ENCODE measurements around the gene AHR. TPM values are rescaled to one million over a fixed set of nuclear protein-coding genes. Genes with fewer than 3 reads are reported as not detected.
A peak's percentile ranks its signal among the peaks of the same experiment; 100 is the strongest.
"Not testable (repeated sequence)": the region's sequence is repeated elsewhere in the genome, so short reads cannot be mapped to it uniquely, and the experiment has no call there.

Gene AHR
- polyA plus RNA-seq, 1 donor = 37.9 TPM

GRCh38 chr7:17371671-17372524 is 73.4 kb downstream of the AHR start:
- Histone ChIP-seq H3K4me1 (ENCODE audit: control insufficient read depth, insufficient read depth, low read length) (peaks cover 15% of the 10 kb centered on the region), H3K36me3 (ENCODE audit: control insufficient read depth, insufficient read depth, low read length) (no peaks in the 10 kb centered on the region), H3K27ac (ENCODE audit: low read length) (no peak overlapping the region), H3K27me3 (ENCODE audit: control insufficient read depth, insufficient read depth, low read length) (no peaks in the 10 kb centered on the region), H3K4me3 (ENCODE audit: low read length) (no peak overlapping the region), H3K9me3 (ENCODE audit: control insufficient read depth, low read depth, low read length) (no peaks in the 10 kb centered on the region)
- peak; percentile 76 to 80 for DNase-seq
- no CpG with 5 or more reads among the region's 3 CpGs for WGBS (ENCODE audit: insufficient coverage, low lambda C conversion rate)

- no peak overlapping the region for H3K27ac ChIP-seq (ENCODE audit: low read length)
- H3K4me3 ChIP-seq (ENCODE audit: low read length) = no peak overlapping the region
- H3K9me3 ChIP-seq (ENCODE audit: control insufficient read depth, low read depth, low read length) = no peaks in the 10 kb centered on the region
- no peaks in the 10 kb centered on the region for H3K27me3 ChIP-seq (ENCODE audit: control insufficient read depth, insufficient read depth, low read length)
- peaks cover 12% of the 10 kb centered on the region for H3K4me1 ChIP-seq (ENCODE audit: control insufficient read depth, insufficient read depth, low read length)
- DNase-seq = no peak
- WGBS (ENCODE audit: insufficient coverage, low lambda C conversion rate) = 100% methylated on average over 1 of the region's 4 CpGs
- H3K36me3 ChIP-seq (ENCODE audit: control insufficient read depth, insufficient read depth, low read length) = no peaks in the 10 kb centered on the region
Observed at GRCh38 chr7:17374157-17374556, 75.7 kb downstream of the AHR start.

- Histone ChIP-seq H3K4me1 (ENCODE audit: control insufficient read depth, insufficient read depth, low read length) (peaks cover 8% of the 10 kb centered on the region), H3K36me3 (ENCODE audit: control insufficient read depth, insufficient read depth, low read length) (no peaks in the 10 kb centered on the region), H3K4me3 (ENCODE audit: low read length) (no peak overlapping the region), H3K27me3 (ENCODE audit: control insufficient read depth, insufficient read depth, low read length) (no peaks in the 10 kb centered on the region), H3K9me3 (ENCODE audit: control insufficient read depth, low read depth, low read length) (no peaks in the 10 kb centered on the region), H3K27ac (ENCODE audit: low read length) (no peak overlapping the region)
- 90% methylated on average over 2 of the region's 5 CpGs for WGBS (ENCODE audit: insufficient coverage, low lambda C conversion rate)
- DNase-seq = no peak
Observed at GRCh38 chr7:17374654-17375053, 76.2 kb downstream of the AHR start.

GRCh38 chr7:17376595-17376994 is 78.1 kb downstream of the AHR start:
- no peak for DNase-seq
- WGBS (ENCODE audit: insufficient coverage, low lambda C conversion rate) = no CpG with 5 or more reads among the region's 1 CpG
- no peaks in the 10 kb centered on the region for H3K36me3 ChIP-seq (ENCODE audit: control insufficient read depth, insufficient read depth, low read length)

GRCh38 chr7:17380736-17381662 is 82.5 kb downstream of the AHR start:
- H3K27me3 ChIP-seq (ENCODE audit: control insufficient read depth, insufficient read depth, low read length) = no peaks in the 10 kb centered on the region
- no peaks in the 10 kb centered on the region for H3K36me3 ChIP-seq (ENCODE audit: control insufficient read depth, insufficient read depth, low read length)
- H3K9me3 ChIP-seq (ENCODE audit: control insufficient read depth, low read depth, low read length) = no peaks in the 10 kb centered on the region
- 67% methylated on average over 2 of the region's 4 CpGs for WGBS (ENCODE audit: insufficient coverage, low lambda C conversion rate)
- H3K4me3 ChIP-seq (ENCODE audit: low read length) = no peak overlapping the region
- peaks cover 3% of the 10 kb centered on the region for H3K4me1 ChIP-seq (ENCODE audit: control insufficient read depth, insufficient read depth, low read length)
- peak in 1 of 2 donors; percentile 68 for DNase-seq
- H3K27ac ChIP-seq (ENCODE audit: low read length) = no peak overlapping the region

More at GRCh38 chr7:17376595-17376994, 78.1 kb downstream of the AHR start:
- H3K4me3 ChIP-seq (ENCODE audit: low read length) = no peak overlapping the region
- H3K27ac ChIP-seq (ENCODE audit: low read length) = no peak overlapping the region
- H3K9me3 ChIP-seq (ENCODE audit: control insufficient read depth, low read depth, low read length) = no peaks in the 10 kb centered on the region
- peaks cover 3% of the 10 kb centered on the region for H3K4me1 ChIP-seq (ENCODE audit: control insufficient read depth, insufficient read depth, low read length)
- H3K27me3 ChIP-seq (ENCODE audit: control insufficient read depth, insufficient read depth, low read length) = no peaks in the 10 kb centered on the region

GRCh38 chr7:17382408-17383354 is 84.2 kb downstream of the AHR start:
- H3K27me3 ChIP-seq (ENCODE audit: control insufficient read depth, insufficient read depth, low read length); H3K4me1 ChIP-seq (ENCODE audit: control insufficient read depth, insufficient read depth, low read length); H3K4me3 ChIP-seq (ENCODE audit: low read length); H3K36me3 ChIP-seq (ENCODE audit: control insufficient read depth, insufficient read depth, low read length); DNase-seq; H3K27ac ChIP-seq (ENCODE audit: low read length); H3K9me3 ChIP-seq (ENCODE audit: control insufficient read depth, low read depth, low read length): not testable (repeated sequence)
- WGBS (ENCODE audit: insufficient coverage, low lambda C conversion rate) = 78% methylated on average over 3 of the region's 8 CpGs

GRCh38 chr7:17384400-17384799 is 85.9 kb downstream of the AHR start:
- 100% methylated on average over 1 of the region's 1 CpG for WGBS (ENCODE audit: insufficient coverage, low lambda C conversion rate)
- Histone ChIP-seq H3K27me3 (ENCODE audit: control insufficient read depth, insufficient read depth, low read length) (no peaks in the 10 kb centered on the region), H3K36me3 (ENCODE audit: control insufficient read depth, insufficient read depth, low read length) (no peaks in the 10 kb centered on the region), H3K27ac (ENCODE audit: low read length) (no peak overlapping the region), H3K4me3 (ENCODE audit: low read length) (no peak overlapping the region), H3K9me3 (ENCODE audit: control insufficient read depth, low read depth, low read length) (no peaks in the 10 kb centered on the region), H3K4me1 (ENCODE audit: control insufficient read depth, insufficient read depth, low read length) (peaks cover 3% of the 10 kb centered on the region)
- no peak for DNase-seq

GRCh38 chr7:17385612-17386011 is 87.2 kb downstream of the AHR start:
- H3K4me3 ChIP-seq (ENCODE audit: low read length) = no peak overlapping the region
- no peaks in the 10 kb centered on the region for H3K36me3 ChIP-seq (ENCODE audit: control insufficient read depth, insufficient read depth, low read length)
- H3K4me1 ChIP-seq (ENCODE audit: control insufficient read depth, insufficient read depth, low read length) = peaks cover 3% of the 10 kb centered on the region
- H3K9me3 ChIP-seq (ENCODE audit: control insufficient read depth, low read depth, low read length) = no peaks in the 10 kb centered on the region
- H3K27me3 ChIP-seq (ENCODE audit: control insufficient read depth, insufficient read depth, low read length) = no peaks in the 10 kb centered on the region
- no peak overlapping the region for H3K27ac ChIP-seq (ENCODE audit: low read length)
- DNase-seq = no peak

- Histone ChIP-seq H3K27ac (ENCODE audit: low read length) (no peak overlapping the region), H3K9me3 (ENCODE audit: control insufficient read depth, low read depth, low read length) (peaks cover 7% of the 10 kb centered on the region), H3K27me3 (ENCODE audit: control insufficient read depth, insufficient read depth, low read length) (no peaks in the 10 kb centered on the region), H3K36me3 (ENCODE audit: control insufficient read depth, insufficient read depth, low read length) (no peaks in the 10 kb centered on the region), H3K4me1 (ENCODE audit: control insufficient read depth, insufficient read depth, low read length) (no peaks in the 10 kb centered on the region), H3K4me3 (ENCODE audit: low read length) (no peak overlapping the region)
- no peak for DNase-seq
- 15% methylated on average over 2 of the region's 4 CpGs for WGBS (ENCODE audit: insufficient coverage, low lambda C conversion rate)
Observed at GRCh38 chr7:17390392-17390791, 91.9 kb downstream of the AHR start.

GRCh38 chr7:17391366-17391765 is 92.9 kb downstream of the AHR start:
- Histone ChIP-seq H3K27me3 (ENCODE audit: control insufficient read depth, insufficient read depth, low read length) (no peaks in the 10 kb centered on the region), H3K36me3 (ENCODE audit: control insufficient read depth, insufficient read depth, low read length) (no peaks in the 10 kb centered on the region), H3K4me1 (ENCODE audit: control insufficient read depth, insufficient read depth, low read length) (no peaks in the 10 kb centered on the region), H3K9me3 (ENCODE audit: control insufficient read depth, low read depth, low read length) (peaks cover 7% of the 10 kb centered on the region), H3K27ac (ENCODE audit: low read length) (no peak overlapping the region), H3K4me3 (ENCODE audit: low read length) (no peak overlapping the region)
- DNase-seq = no peak
- WGBS (ENCODE audit: insufficient coverage, low lambda C conversion rate) = no CpG with 5 or more reads among the region's 2 CpGs
